Fibroblast of skin of back (primary cell): ENCODE results near the gene MEF2A. TPM values are rescaled to one million over a fixed set of nuclear protein-coding genes. Genes with fewer than 3 reads are reported as not detected.
A peak's percentile ranks its signal among the peaks of the same experiment; 100 is the strongest.
"Not testable (repeated sequence)": the region's sequence is repeated elsewhere in the genome, so short reads cannot be mapped to it uniquely, and the experiment has no call there.

Experiments
- DNase-seq: peaks from one replicate; pipeline ENCODE4 v3.0.0-alpha.2; 2013
- polyA plus RNA-seq, 2 experiments: library from polyadenylated mRNA; unstranded; fragments of 120-200 nt; gene quantifications; one replicate each; pipeline ENCODE4 v1.2.1, GENCODE V29; 2013; ENCODE audit not compliant: insufficient read length in 2 of 2

MEF2A gene
- polyA plus RNA-seq (2013, experiment 1 of 2; ENCODE audit: insufficient read length): 25.2 TPM
- polyA plus RNA-seq (2013, experiment 2 of 2; ENCODE audit: insufficient read length): 26.7 TPM

DNA sequence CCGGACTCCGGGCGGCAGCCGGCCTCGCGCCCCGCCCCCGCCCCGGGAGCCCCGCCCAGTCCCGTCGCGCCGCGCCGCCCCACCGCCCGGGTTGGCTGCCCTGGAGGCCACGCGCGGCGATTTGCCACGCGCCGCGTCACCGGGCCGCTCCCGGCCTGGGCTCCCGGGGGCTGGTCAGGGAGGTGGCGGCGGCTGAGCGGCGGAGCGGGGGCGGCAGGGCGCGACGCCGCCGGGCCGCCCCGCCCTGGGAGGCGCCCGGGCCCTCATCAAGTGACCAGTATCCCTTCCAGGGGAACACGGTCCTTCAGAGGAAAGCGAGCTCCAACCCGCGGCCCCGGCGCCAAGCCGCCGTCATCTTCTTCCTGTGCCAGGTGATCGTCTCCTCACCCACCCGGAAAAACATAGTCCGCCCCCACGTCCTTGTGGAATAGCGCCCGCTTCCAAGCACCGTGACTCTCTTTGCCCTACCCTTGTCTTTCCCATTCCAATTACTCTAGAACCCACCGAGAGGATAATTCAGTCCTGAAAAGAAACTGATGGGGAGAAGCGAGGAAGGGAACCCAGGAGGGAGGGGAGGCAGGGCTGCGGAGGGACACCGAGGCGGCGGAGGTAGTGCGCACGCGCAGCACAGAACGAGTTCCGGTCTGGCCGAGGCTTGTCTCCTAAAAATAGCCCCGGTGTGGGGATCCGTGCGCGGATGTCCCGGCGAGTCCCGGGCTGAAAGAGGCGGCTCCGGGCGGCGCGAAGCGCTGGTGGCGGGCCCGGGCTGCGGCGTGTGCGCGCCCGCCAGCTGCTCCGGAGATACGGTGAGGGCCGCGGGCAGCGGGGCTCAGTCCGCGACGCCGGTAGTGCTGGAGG is at the start of gene MEF2A:
TSS of gene MEF2A (plus strand) at position 686 of the 858 bp plus-strand sequence. CDS start 67,136 bp downstream, outside the sequence.
- peak; percentile 95 for DNase-seq

DNA sequence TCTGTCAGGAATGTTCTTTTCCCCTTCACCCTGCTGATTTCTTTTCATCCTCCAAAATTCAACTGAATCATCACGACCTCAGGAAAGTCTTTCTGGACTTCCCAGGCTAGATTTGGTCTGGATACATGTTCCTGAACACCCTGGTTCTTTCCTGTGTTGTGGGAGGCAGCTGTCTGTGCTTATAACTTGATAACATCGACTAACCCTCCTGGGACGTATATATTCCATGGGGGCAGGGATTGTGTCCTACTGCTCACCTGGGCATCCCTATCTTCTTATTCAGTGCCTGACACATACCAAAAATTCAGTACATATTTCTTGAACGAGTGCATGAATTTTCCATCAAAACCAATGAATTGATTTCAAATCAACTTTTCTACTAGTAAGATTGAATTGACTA is 47.6 kb upstream of the MEF2A start:
- no peak for DNase-seq

- not testable (repeated sequence) for DNase-seq
Observed at GRCh38 chr15:99519366-99519765, 46.4 kb upstream of the MEF2A start.

- no peak for DNase-seq
Observed at GRCh38 chr15:99522288-99522687, 43.5 kb upstream of the MEF2A start.

DNA sequence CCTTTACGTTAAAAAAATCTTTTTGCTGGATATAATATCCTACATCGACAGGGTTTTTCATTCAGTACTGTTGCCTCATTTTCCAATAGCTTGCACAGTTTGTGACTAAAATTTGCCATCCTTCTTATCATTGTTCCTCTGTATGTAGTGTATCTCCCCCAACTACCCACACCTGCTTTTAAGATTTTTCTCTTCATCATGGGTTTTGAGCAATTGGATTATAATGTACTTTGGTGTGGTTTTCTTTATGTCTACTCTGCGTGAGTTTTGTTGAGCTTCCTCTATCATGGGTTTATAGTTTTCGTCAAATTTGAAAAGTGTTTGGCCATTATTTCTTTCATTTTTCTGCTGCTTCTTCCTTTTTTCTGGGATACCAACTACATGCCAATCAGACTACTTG is 39.6 kb upstream of the MEF2A start:
- no peak for DNase-seq

- no peak for DNase-seq
Observed at GRCh38 chr15:99526671-99527070, 39.1 kb upstream of the MEF2A start.

DNA sequence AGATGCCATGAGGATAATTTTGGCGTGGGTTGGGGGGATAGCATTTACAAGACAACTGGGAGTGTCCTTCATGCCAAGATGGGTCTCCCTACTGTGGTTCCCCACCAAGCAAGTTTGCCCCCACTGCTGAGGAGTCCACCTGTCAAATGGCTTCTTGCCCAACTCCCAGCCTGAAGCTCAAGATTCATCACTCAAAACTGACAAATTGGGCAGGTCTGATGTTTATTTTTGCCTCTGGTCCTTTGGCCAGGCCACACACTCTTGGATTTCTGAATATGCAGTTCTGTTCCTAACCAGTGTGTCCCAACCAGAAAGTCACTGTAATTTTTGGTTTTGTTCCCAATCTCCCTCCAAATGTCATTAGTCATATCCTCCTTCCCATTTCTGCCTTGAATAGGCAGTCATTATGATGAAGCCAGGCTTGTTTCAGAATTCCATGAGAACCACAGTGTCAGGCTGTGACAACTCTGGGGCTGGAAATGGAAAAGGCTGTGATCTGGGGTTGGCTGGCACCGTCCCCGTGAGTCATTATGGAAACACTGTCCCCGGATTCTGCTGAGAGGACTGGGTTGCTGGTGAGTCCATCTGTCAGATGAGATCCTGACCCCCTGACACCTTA is 29.3 kb upstream of the MEF2A start:
- DNase-seq: peak; percentile 99

GRCh38 chr15:99537344-99537743 is 28.4 kb upstream of the MEF2A start:
- peak; percentile 62 for DNase-seq

GRCh38 chr15:99538261-99538660 is 27.5 kb upstream of the MEF2A start:
- DNase-seq: no peak

GRCh38 chr15:99542828-99543227 is 23.0 kb upstream of the MEF2A start:
- DNase-seq: no peak

DNA sequence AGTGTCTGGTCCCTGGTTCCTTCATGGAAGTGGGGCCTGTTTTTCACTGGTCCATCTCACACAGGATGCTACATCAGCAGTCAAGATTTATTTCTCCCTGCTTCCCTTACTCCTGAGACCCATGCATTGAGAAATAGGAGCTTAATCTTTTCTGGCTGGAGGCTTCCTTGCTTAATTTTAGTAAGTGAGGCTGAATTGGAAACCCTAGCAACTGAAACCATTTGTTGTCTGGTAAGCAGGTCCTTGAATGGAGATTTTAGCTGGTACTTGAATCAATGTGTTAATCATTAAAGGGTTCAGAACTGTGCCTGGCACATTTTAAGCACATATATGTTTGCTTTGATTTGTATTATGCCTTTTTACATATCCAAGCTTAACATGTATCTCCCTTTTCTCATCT is 20.2 kb upstream of the MEF2A start:
- DNase-seq: no peak

DNA sequence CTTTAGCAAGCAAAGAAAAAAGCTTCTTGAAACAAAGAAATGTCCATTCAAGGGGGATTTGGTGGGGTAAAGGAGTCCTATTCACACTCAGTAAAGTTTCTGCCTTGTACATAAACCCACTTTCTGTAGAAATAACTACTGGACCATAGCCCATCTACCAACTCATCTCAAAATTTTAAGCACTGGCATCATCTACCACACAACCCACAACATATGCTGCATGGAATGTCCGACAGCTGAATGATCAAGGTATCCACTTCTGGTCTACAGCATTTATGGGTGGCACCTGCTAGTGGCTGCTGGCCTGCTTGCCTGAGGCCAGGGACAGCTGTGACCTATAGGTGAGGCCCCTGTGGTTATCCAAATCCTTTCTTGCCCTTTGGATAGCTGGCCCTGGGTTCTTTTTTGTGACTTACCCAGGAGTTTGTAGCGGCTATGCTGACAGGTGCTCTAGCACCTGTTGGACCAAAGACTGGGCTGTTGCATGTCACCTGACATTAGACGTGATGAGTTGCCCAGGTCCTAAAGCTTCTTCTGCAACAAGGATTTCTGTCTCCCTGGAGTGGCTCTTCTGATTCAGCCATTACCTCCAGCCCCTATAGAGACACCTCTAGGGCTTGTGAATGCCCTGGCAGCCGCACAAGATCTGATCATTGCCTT is 19.2 kb upstream of the MEF2A start:
- DNase-seq: no peak

DNA sequence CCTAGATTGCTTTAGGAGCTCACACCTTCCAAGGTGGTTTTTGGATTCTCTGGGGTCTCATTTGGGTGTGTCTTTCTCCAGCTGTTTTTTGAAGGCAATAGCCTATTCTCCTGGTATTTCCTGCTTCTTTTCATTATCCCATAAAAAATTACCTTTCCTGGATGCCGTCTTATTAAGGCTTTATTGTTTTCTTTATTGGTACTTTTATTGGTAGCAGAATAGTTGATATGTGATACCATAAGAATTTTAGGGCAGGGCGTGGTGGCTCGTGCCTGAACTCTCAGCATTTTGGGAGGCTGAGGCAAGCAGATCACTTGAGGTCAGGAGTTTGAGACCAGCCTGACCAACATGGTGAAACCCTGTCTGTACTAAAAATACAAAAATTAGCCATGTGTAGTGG is 18.3 kb upstream of the MEF2A start:
- no peak for DNase-seq

- DNase-seq: no peak
Observed at GRCh38 chr15:99550077-99550476, 15.7 kb upstream of the MEF2A start.

GRCh38 chr15:99552111-99552510 is 13.7 kb upstream of the MEF2A start:
- no peak for DNase-seq

DNA sequence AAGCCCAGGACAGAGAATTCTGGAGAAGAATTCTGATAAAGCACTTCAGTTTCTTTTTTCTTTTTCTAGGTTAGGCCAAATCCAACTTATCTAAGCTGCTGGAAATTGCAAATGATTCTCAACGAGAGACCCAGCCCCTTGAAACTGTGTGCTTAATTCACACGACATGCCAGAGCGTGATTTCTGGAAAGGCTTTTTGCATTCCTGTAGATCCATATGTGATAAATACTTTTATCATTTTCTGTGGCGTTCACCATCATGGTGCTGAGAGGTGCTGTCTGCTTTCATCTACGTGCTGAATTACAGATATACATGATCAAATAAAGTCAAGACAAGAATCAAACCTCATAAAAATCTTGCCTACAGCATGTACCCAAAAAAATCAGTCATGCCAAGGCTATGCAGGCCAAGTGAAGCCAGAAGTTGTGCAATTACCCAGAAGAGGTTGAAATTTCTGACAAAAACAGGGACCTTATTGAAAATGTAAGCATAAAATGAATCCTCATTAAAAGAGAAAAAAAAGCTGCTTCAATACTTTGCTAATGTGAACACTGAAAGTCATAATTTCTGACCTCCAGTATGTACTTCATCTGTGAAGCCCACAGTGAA is 10.8 kb upstream of the MEF2A start:
- DNase-seq: no peak

GRCh38 chr15:99556011-99556410 is 9.8 kb upstream of the MEF2A start:
- DNase-seq: no peak

DNA sequence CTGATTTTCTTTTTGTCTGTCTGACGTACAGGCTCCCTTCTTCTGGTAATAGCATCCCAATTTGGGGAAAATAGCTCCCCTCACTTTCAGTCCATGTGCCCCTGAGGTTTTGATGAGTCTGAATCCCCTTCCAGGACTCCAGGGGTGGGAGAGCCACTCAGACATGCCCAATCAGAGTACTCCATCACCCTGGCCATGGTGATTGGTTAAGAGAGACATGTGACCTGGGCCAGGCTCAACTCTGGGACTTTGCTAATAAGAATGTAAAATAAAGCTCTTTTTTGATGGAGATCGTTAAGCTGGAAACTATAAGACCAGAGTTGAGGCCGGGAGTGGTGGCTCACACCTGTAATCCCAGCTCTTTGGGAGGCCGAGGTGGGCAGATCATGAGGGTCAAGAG is 9.2 kb upstream of the MEF2A start:
- no peak for DNase-seq

DNA sequence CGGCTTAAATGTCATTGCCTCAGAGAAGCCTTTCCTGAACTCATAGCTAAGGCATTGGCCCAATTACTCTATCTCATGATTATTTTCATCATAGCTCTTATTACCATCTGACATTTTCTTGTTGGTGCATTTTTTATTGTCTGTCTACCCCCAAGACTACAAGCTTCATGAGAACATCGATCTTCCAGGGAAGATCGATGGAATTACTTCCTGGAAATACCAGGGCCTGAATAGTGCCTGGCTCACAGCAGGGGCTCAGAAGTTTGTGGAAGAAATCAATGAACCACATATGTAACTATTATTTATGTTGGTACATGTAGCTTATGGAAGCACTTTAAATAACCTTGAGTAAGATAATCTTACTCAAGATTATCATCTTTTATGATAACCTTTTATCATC is 7.7 kb upstream of the MEF2A start:
- DNase-seq: no peak

DNA sequence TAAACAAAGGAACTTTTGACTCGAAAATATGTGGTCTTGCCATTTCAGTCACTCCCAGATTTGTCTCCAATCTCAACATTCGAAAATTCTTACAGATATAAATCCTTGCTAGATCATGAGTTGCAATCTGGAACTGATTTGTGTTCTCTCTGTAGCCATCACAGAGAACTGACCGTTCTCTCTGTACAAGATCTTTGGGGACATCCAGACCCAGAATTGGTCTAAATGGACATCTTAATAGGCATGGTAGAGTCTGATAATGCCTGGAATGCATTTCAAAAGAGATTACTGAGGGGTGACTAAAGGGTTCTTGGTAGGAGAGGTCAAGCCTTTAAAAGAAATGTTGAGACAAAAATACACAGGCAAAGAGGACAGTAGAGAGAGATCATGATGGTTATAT is 7.2 kb upstream of the MEF2A start:
- DNase-seq: no peak

GRCh38 chr15:99561476-99562230 is 4.1 kb upstream of the MEF2A start:
- DNase-seq: no peak

- no peak for DNase-seq
Observed at GRCh38 chr15:99562238-99562637, 3.5 kb upstream of the MEF2A start.
